Measurements from ENCODE around the gene SMIM38. TPM values are rescaled to one million over a fixed set of nuclear protein-coding genes. Genes with fewer than 3 reads are reported as not detected.
"Not testable (repeated sequence)": the region's sequence is repeated elsewhere in the genome, so short reads cannot be mapped to it uniquely, and the experiment has no call there.

SMIM38 gene
- polyA plus RNA-seq, 1 experiment: 0.09 TPM

- CTCF ChIA-PET: interaction anchor here (0.8 kb wide), 1 partner anchor 11 kb away, joined by 7 read pairs; no protein-coding TSS in a partner anchor
- POLR2A ChIA-PET: no interaction called here
- H3K4me3 ChIP-seq (ENCODE audit: low read depth, low read length): no peak overlapping the region
- DNase-seq (ENCODE audit: low read depth, low spot score): no peak
- peaks cover 13% of the 10 kb centered on the region for H3K9me3 ChIP-seq (ENCODE audit: control insufficient read depth, insufficient read depth, low read length)
- H3K27ac ChIP-seq (ENCODE audit: low read depth, low read length): no peak overlapping the region
- H3K27me3 ChIP-seq (ENCODE audit: control insufficient read depth, insufficient read depth, low read length): no peaks in the 10 kb centered on the region
- no peak for TF ChIP-seq CTCF (IDR thresholded peaks at IDR 0.05; ENCODE audit: low read depth, low read length)
These were observed 12.8 kb upstream of the SMIM38 start for GRCh38 chr11:69142895-69143294.

GRCh38 chr11:69144316-69145049 is 11.3 kb upstream of the SMIM38 start:
- POLR2A ChIA-PET: no interaction called here
- TF ChIP-seq CTCF (IDR thresholded peaks at IDR 0.05; ENCODE audit: low read depth, low read length): no peak
- H3K27ac ChIP-seq (ENCODE audit: low read depth, low read length): peak overlapping the region; percentile 31
- H3K4me3 ChIP-seq (ENCODE audit: low read depth, low read length): no peak overlapping the region
- no peaks in the 10 kb centered on the region for H3K27me3 ChIP-seq (ENCODE audit: control insufficient read depth, insufficient read depth, low read length)
- no peak for DNase-seq (ENCODE audit: low read depth, low spot score)
- peaks cover 16% of the 10 kb centered on the region for H3K9me3 ChIP-seq (ENCODE audit: control insufficient read depth, insufficient read depth, low read length)
- CTCF ChIA-PET: interaction anchor here (3.1 kb wide), 1 partner anchor 13 kb away, joined by 21 read pairs; no protein-coding TSS in a partner anchor

GRCh38 chr11:69145050-69145380 is 10.7 kb upstream of the SMIM38 start:
- Histone ChIP-seq H3K27ac (ENCODE audit: low read depth, low read length) (peak overlapping the region; percentile 25), H3K27me3 (ENCODE audit: control insufficient read depth, insufficient read depth, low read length) (no peaks in the 10 kb centered on the region), H3K4me3 (ENCODE audit: low read depth, low read length) (no peak overlapping the region), H3K9me3 (ENCODE audit: control insufficient read depth, insufficient read depth, low read length) (peaks cover 18% of the 10 kb centered on the region)
- POLR2A ChIA-PET: interaction anchor here (1.1 kb wide), 1 partner anchor 11 kb away, joined by 4 read pairs; the partner anchor contains the start of gene SMIM38
- peak; percentile 56 for DNase-seq (ENCODE audit: low read depth, low spot score)
- TF ChIP-seq CTCF (IDR thresholded peaks at IDR 0.05; ENCODE audit: low read depth, low read length): peak; percentile 3; the same call in 1 of the 2 replicates
- CTCF ChIA-PET: interaction anchor here (3.1 kb wide), 1 partner anchor 13 kb away, joined by 21 read pairs; no protein-coding TSS in a partner anchor

- TF ChIP-seq CTCF (IDR thresholded peaks at IDR 0.05; ENCODE audit: low read depth, low read length): no peak
- ChIA-PET POLR2A (no interaction called here), CTCF (no interaction called here)
- H3K4me3 ChIP-seq (ENCODE audit: low read depth, low read length): no peak overlapping the region
- no peak for DNase-seq (ENCODE audit: low read depth, low spot score)
- peaks cover 18% of the 10 kb centered on the region for H3K9me3 ChIP-seq (ENCODE audit: control insufficient read depth, insufficient read depth, low read length)
- no peaks in the 10 kb centered on the region for H3K27me3 ChIP-seq (ENCODE audit: control insufficient read depth, insufficient read depth, low read length)
- no peak overlapping the region for H3K27ac ChIP-seq (ENCODE audit: low read depth, low read length)
These were observed 7.4 kb upstream of the SMIM38 start for GRCh38 chr11:69148377-69148762.

- TF ChIP-seq CTCF (IDR thresholded peaks at IDR 0.05; ENCODE audit: low read depth, low read length): no peak
- Histone ChIP-seq H3K9me3 (ENCODE audit: control insufficient read depth, insufficient read depth, low read length) (peaks cover 18% of the 10 kb centered on the region), H3K27ac (ENCODE audit: low read depth, low read length) (no peak overlapping the region), H3K27me3 (ENCODE audit: control insufficient read depth, insufficient read depth, low read length) (no peaks in the 10 kb centered on the region), H3K4me3 (ENCODE audit: low read depth, low read length) (no peak overlapping the region)
- DNase-seq (ENCODE audit: low read depth, low spot score): no peak
- ChIA-PET CTCF (no interaction called here), POLR2A (no interaction called here)
These were observed 6.9 kb upstream of the SMIM38 start for GRCh38 chr11:69148806-69149205.

GRCh38 chr11:69149338-69150045 is 6.2 kb upstream of the SMIM38 start:
- H3K4me3 ChIP-seq (ENCODE audit: low read depth, low read length); POLR2A ChIA-PET; CTCF ChIA-PET; DNase-seq (ENCODE audit: low read depth, low spot score); H3K27ac ChIP-seq (ENCODE audit: low read depth, low read length); H3K27me3 ChIP-seq (ENCODE audit: control insufficient read depth, insufficient read depth, low read length): not testable (repeated sequence)
- peaks cover 18% of the 10 kb centered on the region for H3K9me3 ChIP-seq (ENCODE audit: control insufficient read depth, insufficient read depth, low read length)

Measured in AG04450 (cell line).